Tongue (tissue), 3 donors: ENCODE results near the gene RBM19. TPM values are rescaled to one million over a fixed set of nuclear protein-coding genes. Genes with fewer than 3 reads are reported as not detected.

Source experiments
- DNase-seq: peaks from one replicate; pipeline ENCODE4 v3.0.0-alpha.2; 2015
- small RNA-seq: library from RNA; depleted of rRNA; stranded (forward); fragments of <200 nt; gene quantifications from one replicate; pipeline ENCODE3, GENCODE V24; 2014; ENCODE audit warnings: low replicate concordance
- total RNA-seq: library from RNA; depleted of rRNA; stranded (reverse); fragments of >200 nt; gene quantifications from one replicate; pipeline ENCODE4 v1.2.3, GENCODE V29; 2014

The RBM19 gene
- total RNA-seq, 1 donor from 2014 or later = 19.5 TPM

GRCh38 chr12:113774526-113774925, 191.6 kb downstream of the RBM19 start:
- DNase-seq = no peak

GRCh38 chr12:113772505-113773030, 193.6 kb downstream of the RBM19 start:
- no peak for DNase-seq

GRCh38 chr12:113770389-113770865, 195.7 kb downstream of the RBM19 start:
- DNase-seq = no peak

GRCh38 chr12:113769305-113769704, 196.8 kb downstream of the RBM19 start:
- DNase-seq = no peak

GRCh38 chr12:113768850-113769249, 197.3 kb downstream of the RBM19 start:
- no peak for DNase-seq

GRCh38 chr12:113766879-113767878, 198.9 kb downstream of the RBM19 start:
- DNase-seq = peak; percentile 14

Small RNA genes lying within 50 kb of the gene (small RNA-seq; reads per million reads assigned to genes)
- not detected for gene DYNLL1P4
